Right ventricle myocardium inferior (tissue), 1 donor: Measurements from ENCODE around the gene ACTRT3. TPM values are rescaled to one million over a fixed set of nuclear protein-coding genes. Genes with fewer than 3 reads are reported as not detected.

Source experiments
- ATAC-seq: fragments of 200-7000 bp; cut with Tn5 transposase; one replicate; pipeline ENCODE4 v1.9.1; 2020; ENCODE audit warnings: mild to moderate bottlenecking, moderate library complexity
- DNase-seq: peaks from one replicate; pipeline ENCODE4 v3.0.0; 2021; ENCODE audit errors: missing footprints
- intact Hi-C: fragments of 100-400 bp; cut with DNase I; formaldehyde crosslinking; loops from one replicate; pipeline ENCODE4 v1.11.0; 2022
- total RNA-seq: library from RNA; stranded (reverse); fragmentation: NEBNext Ultra II Directional; extraction: Animal tissue kit (Norgen Biotek cat#: 25700); gene quantifications from one replicate; pipeline ENCODE4 v1.2.1, GENCODE V29; 2021
- donor health status: DM: no; HTN: yes; CAD: no; lungs with severe emphysema.

Gene ACTRT3
- total RNA-seq, 1 donor from 2014 or later: 0.84 TPM

- intact Hi-C loops: loop anchor here (10.0 kb wide), 1 partner anchor 187 kb away; the partner anchor contains the start of gene SEC62
- ATAC-seq (no peak), DNase-seq (no peak)
Measured at GRCh38 chr3:169777822-169778221, 8.5 kb upstream of the ACTRT3 start.

DNA sequence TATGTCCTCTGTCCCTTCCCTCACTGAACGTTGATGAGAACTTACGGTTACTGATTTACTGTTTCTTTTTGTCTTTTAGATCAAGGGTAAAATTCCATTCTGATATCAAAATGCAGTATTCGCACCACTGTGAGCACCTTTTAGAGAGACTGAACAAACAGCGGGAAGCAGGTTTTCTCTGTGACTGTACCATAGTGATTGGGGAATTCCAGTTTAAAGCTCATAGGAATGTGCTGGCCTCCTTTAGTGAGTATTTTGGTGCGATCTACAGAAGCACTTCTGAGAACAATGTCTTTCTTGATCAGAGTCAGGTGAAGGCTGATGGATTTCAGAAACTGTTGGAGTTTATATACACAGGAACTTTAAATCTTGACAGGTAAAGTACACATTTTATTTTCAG lies 4.8 kb upstream of the ACTRT3 start:
- DNase-seq (no peak), ATAC-seq (no peak)
- intact Hi-C loops: loop anchor here (10.0 kb wide), 1 partner anchor 191 kb away; the partner anchor contains the start of gene SEC62

- ATAC-seq (peak; percentile 93), DNase-seq (peak; percentile 97)
- intact Hi-C loops: loop anchor here (10.0 kb wide), 1 partner anchor 192 kb away; the partner anchor contains the start of gene SEC62
Measured at GRCh38 chr3:169772897-169773816, 3.8 kb upstream of the ACTRT3 start, which contains the start of gene MYNN. Gene MYNN, plus strand, starts transcription at chr3:169773396. Its CDS starts 900 bp downstream, at chr3:169774296.

GRCh38 chr3:169772305-169772896 lies 3.0 kb upstream of the ACTRT3 start:
- intact Hi-C loops: loop anchor here (10.0 kb wide), 1 partner anchor 192 kb away; the partner anchor contains the start of gene SEC62
- ATAC-seq: peak; percentile 79
- DNase-seq: peak; percentile 77

DNA sequence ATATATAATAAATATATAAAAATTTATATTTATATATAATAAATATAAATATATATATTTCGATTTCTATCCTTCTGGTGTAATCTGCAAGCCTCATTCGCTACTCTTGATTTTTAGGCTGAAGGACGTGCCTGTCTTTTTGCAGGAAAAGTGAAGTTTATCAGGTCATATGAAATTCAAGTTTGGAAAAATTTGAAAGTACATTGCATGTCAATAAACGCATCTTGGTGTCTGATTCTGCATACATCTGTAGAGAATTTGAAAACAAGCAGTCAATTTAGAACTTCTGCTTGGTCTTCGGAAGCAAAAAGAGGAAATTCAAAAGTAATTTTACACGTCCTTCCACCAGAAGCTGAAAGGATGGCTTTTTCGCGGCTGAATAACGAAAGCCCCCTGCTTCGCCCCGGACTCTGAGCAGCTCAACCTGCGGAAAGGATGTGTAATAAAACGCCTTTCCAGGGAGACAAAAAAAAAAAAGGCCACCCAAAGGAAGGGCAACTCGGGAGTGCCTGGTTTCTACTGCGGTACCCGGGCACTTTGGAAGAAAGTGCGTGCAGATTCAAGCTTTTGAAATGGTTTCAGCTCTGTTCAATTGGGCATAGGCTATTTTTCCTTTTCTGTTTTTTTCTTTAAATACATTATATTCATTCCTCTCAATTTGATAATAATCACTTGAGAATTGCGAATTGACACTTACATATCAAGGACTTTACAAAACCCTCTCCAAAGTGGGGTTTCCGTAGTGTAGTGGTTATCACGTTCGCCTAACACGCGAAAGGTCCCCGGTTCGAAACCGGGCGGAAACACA lies 2.3 kb upstream of the ACTRT3 start:
- DNase-seq (peak; percentile 60), ATAC-seq (peak; percentile 46)
- intact Hi-C loops: loop anchor here (10.0 kb wide), 1 partner anchor 193 kb away; the partner anchor contains the start of gene SEC62

DNA sequence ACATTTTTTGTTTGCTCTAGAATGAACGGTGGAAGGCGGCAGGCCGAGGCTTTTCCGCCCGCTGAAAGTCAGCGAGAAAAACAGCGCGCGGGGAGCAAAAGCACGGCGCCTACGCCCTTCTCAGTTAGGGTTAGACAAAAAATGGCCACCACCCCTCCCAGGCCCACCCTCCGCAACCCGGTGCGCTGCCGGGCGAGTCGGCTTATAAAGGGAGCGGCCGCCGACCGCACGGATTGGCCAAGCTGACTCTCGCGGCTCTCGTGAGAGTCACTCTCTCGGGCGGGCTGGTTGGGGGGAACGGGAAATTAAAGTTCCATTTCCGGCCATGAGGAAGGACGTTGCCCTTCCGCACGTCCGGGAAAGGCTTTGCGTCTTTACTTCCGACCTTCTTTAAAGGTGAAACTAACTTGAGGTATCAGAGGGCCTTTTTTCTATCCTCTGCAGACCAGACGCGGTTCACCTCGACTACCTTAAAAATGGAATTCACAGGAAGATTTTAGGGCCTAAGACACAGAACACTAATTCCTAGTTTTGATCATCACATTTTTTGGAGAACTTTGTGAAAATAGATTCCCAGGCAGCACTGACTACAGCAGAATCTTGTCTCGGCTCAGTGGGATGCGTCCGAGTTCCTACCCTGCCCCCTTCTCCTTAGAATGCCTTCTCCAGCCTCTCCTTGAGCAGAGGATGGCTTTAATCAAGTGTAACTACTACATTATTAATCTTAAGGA lies 4.3 kb downstream of the ACTRT3 start, which contains the start of gene TERC:
TSS of gene TERC (minus strand) at position 179 of the 731 bp plus-strand sequence.
- DNase-seq (peak; percentile 95), ATAC-seq (peak; percentile 96)
- intact Hi-C loops: loop anchor here (10.0 kb wide), 1 partner anchor 620 kb away; no protein-coding TSS in a partner anchor

DNA sequence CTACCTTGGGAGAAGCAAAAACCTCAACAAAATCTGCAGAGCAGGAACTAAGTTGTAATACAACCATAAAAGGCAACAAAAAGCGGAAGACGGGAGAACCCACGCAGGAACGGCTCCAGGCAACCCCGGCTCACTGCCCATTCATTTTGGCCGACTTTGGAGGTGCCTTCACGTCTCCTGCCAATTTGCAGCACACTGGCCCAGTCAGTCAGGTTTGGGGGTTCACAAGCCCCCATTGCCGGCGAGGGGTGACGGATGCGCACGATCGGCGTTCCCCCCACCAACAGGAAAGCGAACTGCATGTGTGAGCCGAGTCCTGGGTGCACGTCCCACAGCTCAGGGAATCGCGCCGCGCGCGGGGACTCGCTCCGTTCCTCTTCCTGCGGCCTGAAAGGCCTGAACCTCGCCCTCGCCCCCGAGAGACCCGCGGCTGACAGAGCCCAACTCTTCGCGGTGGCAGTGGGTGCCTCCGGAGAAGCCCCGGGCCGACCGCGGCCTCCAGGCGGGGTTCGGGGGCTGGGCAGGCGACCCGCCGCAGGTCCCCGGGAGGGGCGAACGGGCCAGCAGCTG lies 5.0 kb downstream of the ACTRT3 start:
- intact Hi-C loops: loop anchor here (10.0 kb wide), 1 partner anchor 620 kb away; no protein-coding TSS in a partner anchor
- ATAC-seq: peak; percentile 73
- peak; percentile 82 for DNase-seq

GRCh38 chr3:169760479-169760878 lies 8.9 kb downstream of the ACTRT3 start:
- intact Hi-C loops: loop anchor here (10.0 kb wide), 1 partner anchor 616 kb away; no protein-coding TSS in a partner anchor
- ATAC-seq (no peak), DNase-seq (no peak)

DNA sequence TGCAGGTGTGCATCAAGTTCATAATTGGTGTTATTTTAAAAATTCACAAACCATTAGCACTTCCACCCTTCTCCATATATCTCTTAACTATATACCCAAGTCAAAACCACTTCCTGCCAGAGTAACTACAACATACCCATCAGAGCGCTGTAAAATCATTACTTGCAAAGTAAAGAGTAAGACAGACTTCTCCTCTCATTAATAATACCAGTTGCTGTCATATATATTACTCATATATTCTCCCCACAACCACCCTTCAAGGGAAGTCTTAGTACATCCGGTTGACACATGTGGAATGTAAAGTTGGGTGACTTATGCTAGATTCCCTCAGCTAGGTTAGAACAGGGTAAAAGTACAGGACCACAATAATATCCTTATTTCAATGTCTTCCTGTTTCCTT lies 10.1 kb downstream of the ACTRT3 start:
- intact Hi-C loops: no loop called here
- no peak for DNase-seq
- ATAC-seq: no peak

GRCh38 chr3:169758359-169758994 lies 10.9 kb downstream of the ACTRT3 start:
- ATAC-seq (no peak), DNase-seq (no peak)
- intact Hi-C loops: no loop called here

DNA sequence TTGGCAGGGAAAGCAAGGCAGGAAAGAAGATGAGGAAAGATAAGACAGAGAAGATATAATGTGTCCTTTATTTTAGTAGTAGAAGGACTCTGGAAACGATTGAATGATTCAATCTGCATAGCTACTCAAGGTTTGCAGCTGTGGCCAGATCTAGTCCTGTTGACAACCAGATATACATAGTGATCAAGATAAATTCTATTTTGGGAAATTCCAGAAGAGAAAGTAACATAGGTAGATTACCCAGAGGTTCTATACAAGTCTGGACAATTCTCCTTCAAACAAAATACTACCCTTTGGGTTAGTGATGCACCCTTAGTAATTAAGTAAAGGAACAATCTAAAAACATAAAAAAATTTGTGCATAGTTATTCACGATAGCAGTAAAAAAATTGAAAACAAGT lies 13.9 kb downstream of the ACTRT3 start:
- intact Hi-C loops: no loop called here
- no peak for DNase-seq
- no peak for ATAC-seq

- no peak for ATAC-seq
- DNase-seq: no peak
- intact Hi-C loops: no loop called here
Measured at GRCh38 chr3:169754711-169755110, 14.7 kb downstream of the ACTRT3 start.

DNA sequence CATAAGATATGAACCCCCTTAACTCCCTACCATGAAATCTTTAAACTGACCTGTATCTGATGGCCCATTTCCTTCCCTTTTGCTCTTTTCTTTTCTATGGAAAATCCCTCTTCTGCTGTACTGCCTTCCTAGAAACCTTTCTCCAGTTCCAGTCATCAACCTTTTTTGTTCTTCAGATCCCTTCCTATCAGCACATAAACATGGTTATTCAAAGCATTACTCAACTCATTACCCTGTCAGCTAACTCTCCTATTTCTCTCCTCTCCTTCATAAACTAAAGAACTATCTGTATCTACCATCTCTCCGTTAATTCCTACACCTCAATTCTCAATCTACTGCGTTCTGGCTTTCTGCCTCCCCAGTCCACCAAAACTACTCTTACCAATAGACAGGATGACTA lies 17.5 kb downstream of the ACTRT3 start:
- ATAC-seq: no peak
- intact Hi-C loops: no loop called here
- no peak for DNase-seq

DNA sequence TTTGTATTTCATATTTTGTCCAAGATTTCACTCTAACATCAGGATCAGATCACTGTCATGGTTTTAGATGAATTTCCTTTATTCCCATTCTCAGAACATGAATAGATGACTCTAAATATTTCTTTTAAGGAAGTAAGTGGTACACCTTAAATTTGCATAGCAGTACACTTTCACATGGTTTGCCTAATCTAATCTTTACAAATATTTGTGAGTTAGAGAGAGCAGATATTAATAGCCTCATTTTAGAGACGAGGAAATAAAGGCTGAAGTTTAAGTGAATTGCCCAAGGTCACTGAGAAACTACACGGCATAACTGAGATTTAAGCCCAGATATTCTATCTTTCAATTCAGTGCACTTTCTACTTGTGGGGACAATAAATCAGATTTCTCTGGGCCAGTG lies 18.7 kb downstream of the ACTRT3 start:
- ATAC-seq: no peak
- intact Hi-C loops: no loop called here
- DNase-seq: no peak

DNA sequence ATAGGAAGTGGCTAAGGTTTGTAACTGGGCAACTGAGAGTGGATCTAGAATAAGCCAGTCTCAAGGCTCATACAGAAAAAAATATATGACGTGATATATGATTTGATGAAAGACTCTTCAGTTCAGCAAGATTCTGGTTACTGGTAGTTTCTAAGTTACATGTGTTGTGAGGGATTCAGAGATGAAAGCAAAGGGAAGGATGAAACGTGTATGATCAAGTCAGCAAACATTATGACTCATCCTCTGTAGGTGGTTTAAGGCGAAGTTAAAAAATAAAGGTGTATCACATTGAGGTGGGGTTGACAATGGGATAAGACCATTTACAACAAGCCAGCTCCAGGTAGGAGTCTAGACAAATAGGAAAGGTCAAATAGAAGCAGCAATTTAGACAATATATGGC lies 20.7 kb downstream of the ACTRT3 start:
- intact Hi-C loops: loop anchor here (10.0 kb wide), 1 partner anchor 884 kb away; no protein-coding TSS in a partner anchor
- no peak for ATAC-seq
- DNase-seq: no peak

DNA sequence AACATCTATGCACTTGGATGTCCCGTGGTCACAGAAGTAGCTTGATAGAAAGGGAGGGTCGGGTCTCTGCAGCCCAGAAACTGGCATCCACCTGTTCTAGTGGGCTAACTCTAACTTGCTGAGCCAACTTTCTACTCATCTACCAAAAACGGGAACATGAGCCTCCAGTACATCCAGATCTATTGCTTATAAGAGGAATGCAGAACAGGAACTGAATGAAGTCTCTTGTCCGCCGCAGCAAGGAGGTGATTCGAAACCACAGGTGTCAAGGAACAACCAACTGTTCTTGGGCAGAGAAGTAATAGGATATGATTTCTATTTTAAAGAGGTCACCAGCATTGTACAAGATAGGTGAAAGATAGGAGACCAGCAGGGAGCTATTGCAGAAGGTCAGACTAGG lies 22.4 kb downstream of the ACTRT3 start:
- ATAC-seq (no peak), DNase-seq (no peak)
- intact Hi-C loops: loop anchor here (10.0 kb wide), 1 partner anchor 882 kb away; no protein-coding TSS in a partner anchor
